Mucosa of gallbladder (tissue), 1 donor: ENCODE measurements around the gene SFRP5. TPM values are rescaled to one million over a fixed set of nuclear protein-coding genes. Genes with fewer than 3 reads are reported as not detected.

ENCODE experiments used
- DNase-seq: peaks from one replicate; pipeline ENCODE4 v3.0.0-alpha.2; 2020; ENCODE audit warnings: low spot score
- total RNA-seq: library from RNA; stranded (reverse); gene quantifications from one replicate; pipeline ENCODE4 v1.2.1, GENCODE V29; 2021
- donor health status: DM: no; HTN: no; CAD: no.

Gene SFRP5
- total RNA-seq, 1 donor from 2014 or later: 584 TPM

DNA sequence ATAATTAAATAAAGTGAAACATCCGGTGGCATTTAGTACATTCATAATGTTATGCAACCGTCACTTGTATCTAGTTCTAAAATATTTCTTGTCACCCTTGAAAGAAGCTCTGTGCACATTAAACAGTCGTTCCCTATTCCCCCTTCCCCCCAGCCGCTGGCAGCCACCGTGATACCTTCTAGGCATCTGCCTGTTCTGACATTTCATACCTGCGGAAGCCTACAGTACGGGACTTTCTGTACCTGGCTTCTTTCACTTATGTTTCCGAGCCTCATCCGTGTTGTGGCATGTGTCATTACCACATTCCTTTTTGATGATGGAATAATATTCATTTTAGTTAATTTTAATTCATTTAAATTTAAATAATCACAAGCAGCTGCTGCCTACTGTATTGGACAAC lies 13.9 kb upstream of the SFRP5 start:
- no peak for DNase-seq

- no peak for DNase-seq
Observed at GRCh38 chr10:97785231-97785630, 13.4 kb upstream of the SFRP5 start.

- no peak for DNase-seq
Observed at GRCh38 chr10:97784200-97784810, 12.5 kb upstream of the SFRP5 start.

GRCh38 chr10:97782455-97783228 lies 10.8 kb upstream of the SFRP5 start:
- no peak for DNase-seq

GRCh38 chr10:97781618-97782331 lies 10.0 kb upstream of the SFRP5 start:
- no peak for DNase-seq

- DNase-seq: no peak
Observed at GRCh38 chr10:97780841-97781617, 9.2 kb upstream of the SFRP5 start.

DNA sequence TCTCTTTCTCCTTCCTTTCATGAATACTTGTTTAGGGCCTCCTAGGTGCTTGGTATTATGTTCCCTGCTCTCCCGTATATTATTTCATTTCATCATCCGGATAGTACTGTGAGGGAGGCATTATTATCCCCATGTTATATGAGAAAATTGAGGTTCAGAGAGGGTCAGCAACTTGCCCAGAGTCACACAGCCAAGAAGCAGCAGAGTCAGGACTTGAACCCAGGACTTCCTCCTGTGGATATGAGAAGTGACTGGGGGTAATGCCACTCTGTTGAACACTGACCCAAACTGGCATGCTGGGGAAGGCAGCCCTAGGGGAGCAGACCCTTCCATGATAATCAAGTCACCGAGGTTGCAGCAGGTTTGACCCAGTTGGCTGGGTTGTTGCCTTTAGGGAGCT lies 8.2 kb upstream of the SFRP5 start:
- DNase-seq: no peak

GRCh38 chr10:97779492-97779891 lies 7.7 kb upstream of the SFRP5 start:
- DNase-seq: no peak

GRCh38 chr10:97778452-97779302 lies 6.9 kb upstream of the SFRP5 start:
- no peak for DNase-seq

DNA sequence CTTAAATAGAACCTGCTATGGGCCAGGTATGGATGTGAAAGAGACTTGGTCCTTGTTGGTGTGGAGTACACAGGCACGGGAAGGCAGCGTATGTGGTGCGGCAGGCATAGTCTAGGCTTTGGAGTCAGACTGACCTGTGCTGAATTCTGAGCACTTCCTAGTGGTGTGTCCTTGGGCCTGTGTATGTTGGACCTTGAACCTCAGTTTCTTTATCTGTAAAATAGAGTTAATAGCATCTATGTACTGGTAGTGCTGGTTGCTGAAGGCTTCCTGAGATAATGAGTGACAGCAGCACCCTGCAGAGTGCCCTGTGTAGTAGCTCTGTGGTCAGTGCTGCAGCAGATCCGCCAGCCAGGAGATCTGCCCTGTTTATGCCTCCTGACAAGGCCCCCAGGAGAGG lies 5.3 kb upstream of the SFRP5 start:
- DNase-seq: no peak

DNA sequence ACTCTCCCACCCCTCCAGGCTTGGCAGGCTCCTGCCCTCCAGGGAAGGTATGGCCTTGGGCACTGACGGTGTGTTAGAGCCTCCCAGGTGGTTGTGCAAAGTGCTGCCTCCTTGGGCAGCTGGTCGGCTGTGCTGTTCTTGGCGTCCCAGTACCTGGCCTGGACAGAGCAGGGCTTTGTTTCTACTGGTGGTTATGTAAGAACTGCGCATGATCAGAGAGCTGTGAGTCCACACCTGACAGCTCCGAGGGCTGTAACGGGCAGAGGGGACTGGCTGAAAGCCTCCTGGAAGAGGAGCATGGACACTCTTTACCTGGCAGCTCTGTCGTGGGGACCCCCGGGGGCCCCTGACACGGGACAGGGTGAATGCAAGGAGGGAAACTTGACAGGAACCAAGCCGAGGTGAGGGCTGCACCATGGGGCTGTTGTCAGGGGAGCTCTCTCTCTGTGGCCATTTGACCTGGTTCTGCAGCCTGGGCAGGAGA lies 3.1 kb upstream of the SFRP5 start:
- DNase-seq: peak; percentile 62

- DNase-seq: no peak
Observed at GRCh38 chr10:97773096-97773495, 1.3 kb upstream of the SFRP5 start.

GRCh38 chr10:97771055-97771891 lies 526 bp downstream of the SFRP5 start:
- no peak for DNase-seq

- no peak for DNase-seq
Observed at GRCh38 chr10:97770255-97770654, 1.5 kb downstream of the SFRP5 start.

GRCh38 chr10:97768322-97769315 lies 3.2 kb downstream of the SFRP5 start:
- DNase-seq: no peak

GRCh38 chr10:97766996-97767924 lies 4.5 kb downstream of the SFRP5 start:
- DNase-seq: no peak

DNA sequence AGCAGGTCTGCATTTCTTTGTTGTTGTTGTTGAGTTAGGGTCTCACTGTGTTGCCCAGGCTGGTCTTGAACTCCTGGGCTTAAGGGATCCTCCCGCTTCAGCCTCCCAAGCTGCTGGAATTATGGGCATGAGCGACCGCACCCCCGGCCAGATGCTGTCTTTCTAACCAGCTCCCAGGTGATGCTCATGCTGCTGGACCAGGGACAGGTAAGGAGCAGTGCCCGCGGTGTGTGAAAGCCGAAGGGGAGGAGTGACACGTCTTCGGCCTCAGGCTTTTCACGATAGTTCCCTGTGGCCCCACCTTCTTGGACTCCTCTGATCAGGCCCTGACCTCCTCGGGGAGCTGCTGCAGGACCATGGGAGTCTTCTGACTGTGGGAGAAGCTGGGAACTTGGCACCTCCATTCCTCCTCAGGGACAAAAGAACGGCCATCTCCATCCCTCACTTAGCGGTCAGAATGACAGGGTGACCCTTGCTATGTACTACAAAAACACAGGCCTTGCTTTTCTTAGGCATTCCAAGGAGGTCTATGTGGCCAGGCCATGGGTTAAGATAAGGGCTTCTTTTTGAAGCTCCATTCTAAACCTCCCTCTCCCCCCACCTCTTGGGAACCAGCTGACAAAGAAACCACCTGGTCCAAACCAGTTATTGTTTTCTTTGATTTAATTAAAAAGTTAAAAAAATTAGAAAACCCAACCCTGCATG lies 5.5 kb downstream of the SFRP5 start:
- DNase-seq: no peak
